HG03066 (cell line): ENCODE data around the gene ADAMTS16.
A peak's percentile ranks its signal among the peaks of the same experiment; 100 is the strongest.

Source experiments
- ATAC-seq: cut with Tn5 transposase; IDR thresholded peaks from one replicate; pipeline ENCODE4 v1.9.1; 2021; ENCODE audit warnings: low read depth; ENCODE audit not compliant: unreplicated experiment

ADAMTS16 gene

DNA sequence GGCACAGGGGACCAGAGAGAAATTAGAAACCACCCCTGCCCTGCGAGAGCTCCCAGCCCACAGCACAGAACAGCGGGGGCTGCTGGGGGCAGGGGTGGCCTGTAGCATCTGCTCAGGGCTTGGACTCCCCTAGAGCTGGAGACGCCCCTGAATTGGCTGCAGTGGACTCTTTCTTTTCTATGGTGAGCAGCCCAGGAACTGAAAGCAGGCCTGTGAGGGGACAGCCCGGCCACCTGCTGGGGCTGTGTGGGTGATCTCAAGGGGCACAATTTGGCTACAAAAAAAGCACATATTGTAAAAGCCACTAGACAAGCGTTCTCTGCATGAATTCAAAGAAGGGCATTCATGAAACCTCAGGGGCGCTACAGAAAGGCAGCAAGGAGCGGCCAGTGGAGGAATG is 224.8 kb downstream of the ADAMTS16 start:
- ATAC-seq = peak; percentile 57

DNA sequence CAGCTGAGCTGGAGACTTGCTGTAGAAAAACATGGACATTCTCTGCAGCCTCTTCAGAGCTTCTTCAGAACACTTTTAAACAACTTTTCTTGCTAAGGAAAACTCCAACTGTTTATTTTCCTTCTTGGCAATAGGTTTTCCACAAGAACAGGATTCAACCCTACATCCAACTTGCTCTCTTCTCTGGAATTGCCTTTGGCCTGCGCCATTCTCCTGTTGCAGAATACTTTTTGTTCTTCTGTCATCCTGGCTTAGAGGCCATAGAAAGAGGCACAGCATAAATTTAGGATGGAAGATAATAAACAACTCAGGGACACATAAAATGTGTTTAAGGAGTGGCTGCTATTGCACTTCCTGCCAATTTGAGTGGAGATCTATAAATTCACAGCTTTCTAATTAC is 227.6 kb downstream of the ADAMTS16 start:
- no peak for ATAC-seq

DNA sequence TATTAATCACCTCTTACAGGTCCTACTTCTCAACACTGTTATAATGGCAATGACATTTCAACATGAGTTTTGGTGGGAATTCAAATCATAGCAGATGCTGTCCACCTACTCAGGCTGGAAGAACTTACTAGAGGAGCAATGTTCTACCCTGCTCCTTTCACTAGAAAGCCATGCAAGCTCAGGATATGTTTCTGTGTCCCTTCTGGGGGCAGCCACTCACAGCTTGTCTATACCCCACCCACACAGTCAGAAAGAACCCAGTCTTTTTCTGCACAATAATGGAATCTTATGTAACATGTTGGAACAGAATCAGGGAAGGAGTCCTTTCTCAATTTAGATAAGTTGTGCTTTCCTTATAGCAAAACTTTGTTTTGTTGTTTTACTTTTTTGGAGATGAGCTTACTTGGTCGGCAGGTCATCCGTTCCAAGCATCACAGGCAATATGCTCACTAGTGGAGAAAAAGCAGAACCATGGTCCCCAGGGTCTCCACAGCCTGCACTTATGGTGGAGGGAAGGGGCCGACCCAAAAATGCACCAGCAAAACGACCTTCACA is 229.0 kb downstream of the ADAMTS16 start:
- no peak for ATAC-seq
